Mammary microvascular endothelial cell (primary cell): ENCODE results near the gene RMI2. TPM values are rescaled to one million over a fixed set of nuclear protein-coding genes. Genes with fewer than 3 reads are reported as not detected.

Source experiments
- total RNA-seq: library from RNA; depleted of rRNA; stranded (reverse); fragments of >200 nt; gene quantifications from 2 replicates; pipeline ENCODE4 v1.2.3, GENCODE V29; 2015

RMI2 gene
- 13.1 and 15.9 TPM in 2 replicates for total RNA-seq

DNA sequence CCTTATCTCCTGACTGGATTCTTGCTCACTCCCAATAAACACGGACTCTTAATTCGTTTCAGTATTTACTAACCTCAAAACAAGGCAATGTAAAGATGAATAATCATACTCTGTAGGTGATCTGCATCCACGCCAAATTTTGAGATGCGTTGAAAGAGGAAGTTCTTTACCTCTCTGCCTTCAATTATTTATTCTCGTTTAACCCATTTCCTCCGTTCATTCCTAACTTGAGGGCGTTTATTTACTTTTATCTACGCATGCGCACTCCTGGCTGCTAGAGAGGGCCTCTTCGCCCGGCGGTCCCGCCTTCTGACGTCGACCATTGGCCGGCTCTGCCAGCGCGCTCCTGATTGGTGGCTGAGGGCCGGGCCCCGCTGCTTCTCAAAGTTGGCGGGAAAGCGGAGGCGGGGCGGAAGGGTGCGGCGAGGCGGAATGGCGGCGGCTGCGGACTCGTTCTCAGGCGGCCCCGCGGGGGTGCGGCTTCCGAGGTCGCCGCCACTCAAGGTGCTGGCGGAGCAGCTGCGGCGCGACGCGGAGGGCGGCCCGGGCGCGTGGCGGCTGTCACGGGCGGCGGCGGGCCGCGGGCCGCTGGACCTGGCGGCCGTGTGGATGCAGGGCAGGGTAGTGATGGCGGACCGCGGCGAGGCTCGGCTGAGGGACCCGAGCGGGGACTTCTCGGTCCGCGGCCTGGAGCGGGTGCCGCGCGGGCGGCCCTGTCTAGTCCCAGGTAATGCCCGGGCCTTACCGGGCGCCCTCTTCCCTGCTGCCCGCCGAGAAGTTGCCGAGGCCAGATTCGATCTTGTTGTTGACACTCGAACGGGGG, at the start of gene RMI2:
Gene RMI2, plus strand, starts transcription at position 420 of the 823 bp plus-strand sequence. Its CDS starts 13 bp downstream, at position 433.

Other genes starting within 250 kb of the RMI2 start
- gene SOCS1, start 89.3 kb upstream of the RMI2 start, total RNA-seq, result 1.7 and 2.4 TPM in 2 replicates
- gene TNP2, start 76.1 kb upstream of the RMI2 start, total RNA-seq, result not detected in 2 replicates
- gene PRM3, start 71.8 kb upstream of the RMI2 start, total RNA-seq, result not detected in 2 replicates
- gene PRM2, start 69.0 kb upstream of the RMI2 start, total RNA-seq, result not detected in 2 replicates
- gene PRM1, start 64.1 kb upstream of the RMI2 start, total RNA-seq, result not detected in 2 replicates
- 2.9 and 5.2 TPM in 2 replicates for gene LITAF, start 241.5 kb downstream of the RMI2 start, total RNA-seq